GM15510 (cell line): ENCODE data around the gene NLN.

Experiments
- POLR2A ChIP-seq: IDR thresholded peaks from 3 replicates; pipeline ENCODE4 v1.6.1; 2011; ENCODE audit warnings: borderline replicate concordance; ENCODE audit not compliant: insufficient read length; ENCODE audit errors: extremely low read depth

The NLN gene

DNA sequence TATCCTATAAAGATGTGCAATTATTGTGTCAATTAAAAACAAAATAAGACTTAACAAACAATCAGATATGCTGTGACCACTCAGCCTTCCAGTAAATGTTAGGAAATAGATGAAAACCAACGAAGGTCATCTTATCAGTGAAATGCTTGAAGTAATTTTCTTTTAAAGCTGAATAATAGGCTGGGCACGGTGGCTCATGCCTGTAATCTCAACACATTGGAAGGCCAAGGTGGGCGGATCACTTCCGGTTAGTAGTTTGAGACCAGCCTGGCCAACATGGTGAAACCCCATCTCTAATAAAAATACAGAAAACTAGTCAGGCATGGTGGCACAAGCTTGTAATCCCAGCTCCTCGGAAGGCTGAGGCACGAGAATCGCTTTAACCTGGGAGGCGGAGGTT is 31.2 kb downstream of the NLN start:
- TF ChIP-seq POLR2A, result no peak

DNA sequence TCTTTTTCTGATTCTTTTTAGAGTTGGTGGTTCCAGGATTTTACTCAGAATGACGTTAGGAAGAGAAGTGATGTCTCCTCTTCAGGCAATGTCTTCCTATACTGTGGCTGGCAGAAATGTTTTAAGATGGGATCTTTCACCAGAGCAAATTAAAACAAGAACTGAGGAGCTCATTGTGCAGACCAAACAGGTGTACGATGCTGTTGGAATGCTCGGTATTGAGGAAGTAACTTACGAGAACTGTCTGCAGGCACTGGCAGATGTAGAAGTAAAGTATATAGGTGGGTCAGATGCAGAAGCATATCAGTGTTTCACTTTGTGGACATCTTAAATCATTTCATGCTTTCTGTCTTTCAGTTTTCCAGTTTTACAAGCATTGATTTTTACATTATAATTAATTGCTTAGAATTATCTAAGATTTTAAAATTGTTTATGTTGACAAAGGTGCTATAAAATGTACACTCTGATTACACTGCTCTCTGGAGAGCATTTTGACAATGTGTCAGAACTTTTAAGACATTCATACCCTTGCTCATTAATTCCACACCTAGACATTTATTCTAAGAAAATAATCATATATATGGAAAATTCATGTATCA is 36.6 kb downstream of the NLN start:
- no peak for TF ChIP-seq POLR2A

GRCh38 chr5:65760504-65761275 is 38.7 kb downstream of the NLN start:
- no peak for TF ChIP-seq POLR2A

DNA sequence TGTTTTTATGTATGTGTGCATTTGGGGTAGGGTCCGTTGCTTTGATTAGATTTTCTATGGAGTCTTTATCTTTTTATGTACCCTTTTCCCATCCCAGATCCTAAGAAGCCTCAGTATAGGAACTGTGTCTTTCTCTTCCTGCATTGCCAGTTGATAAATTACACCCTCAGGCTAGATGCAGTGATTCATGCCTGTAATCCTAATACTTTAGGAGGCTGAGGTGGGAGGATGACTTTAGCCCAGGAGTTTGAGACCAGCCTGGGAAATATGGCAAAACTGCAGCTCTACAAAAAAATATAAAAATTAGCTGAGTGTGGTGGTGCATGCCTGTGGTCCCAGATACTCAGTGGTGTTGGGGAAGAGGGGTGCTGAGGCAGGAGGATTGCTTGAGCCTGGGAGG is 40.2 kb downstream of the NLN start:
- TF ChIP-seq POLR2A, result no peak

GRCh38 chr5:65765582-65765981 is 43.6 kb downstream of the NLN start:
- no peak for TF ChIP-seq POLR2A

- TF ChIP-seq POLR2A, result no peak
Observed at GRCh38 chr5:65766175-65766574, 44.2 kb downstream of the NLN start.

GRCh38 chr5:65766781-65767180 is 44.8 kb downstream of the NLN start:
- TF ChIP-seq POLR2A, result no peak

DNA sequence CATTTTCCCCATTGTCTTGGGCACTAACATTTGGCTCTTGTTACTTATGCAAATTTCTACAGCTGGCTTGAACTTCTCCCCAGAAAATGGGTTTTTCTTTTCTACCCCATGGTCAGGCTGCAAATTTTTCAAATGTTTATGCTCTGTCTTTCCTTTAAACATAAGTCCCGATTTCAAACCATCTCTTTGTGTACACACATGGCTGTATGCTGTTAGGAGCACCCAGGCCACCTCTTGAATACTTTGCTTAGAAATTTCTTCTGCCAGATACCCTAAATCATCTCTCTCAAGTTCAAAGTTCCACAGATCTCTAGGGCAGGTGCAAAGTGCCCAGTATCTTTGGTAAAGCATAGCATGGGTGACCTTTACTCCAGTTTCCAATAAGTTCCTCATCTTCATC is 45.6 kb downstream of the NLN start:
- TF ChIP-seq POLR2A, result no peak

GRCh38 chr5:65768723-65769346 is 46.8 kb downstream of the NLN start:
- no peak for TF ChIP-seq POLR2A

DNA sequence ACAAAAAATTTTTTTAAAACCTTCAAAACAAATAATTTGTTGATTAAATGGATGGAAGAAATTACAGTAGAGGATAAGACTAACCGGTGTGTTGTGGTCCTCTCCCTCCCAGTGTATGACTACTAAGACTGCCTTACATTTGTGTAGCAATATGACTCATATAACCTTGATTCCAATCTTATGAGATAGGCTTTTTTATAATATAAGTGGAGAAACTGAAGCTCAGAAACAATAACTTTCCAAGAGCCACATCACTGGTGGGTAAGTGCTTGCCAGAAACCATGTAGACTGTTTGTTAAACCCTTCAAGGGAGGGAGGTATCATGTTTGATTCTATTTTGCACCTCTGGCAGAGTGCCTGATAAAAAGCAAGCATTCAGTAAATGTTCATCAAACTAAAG is 47.5 kb downstream of the NLN start:
- no peak for TF ChIP-seq POLR2A

DNA sequence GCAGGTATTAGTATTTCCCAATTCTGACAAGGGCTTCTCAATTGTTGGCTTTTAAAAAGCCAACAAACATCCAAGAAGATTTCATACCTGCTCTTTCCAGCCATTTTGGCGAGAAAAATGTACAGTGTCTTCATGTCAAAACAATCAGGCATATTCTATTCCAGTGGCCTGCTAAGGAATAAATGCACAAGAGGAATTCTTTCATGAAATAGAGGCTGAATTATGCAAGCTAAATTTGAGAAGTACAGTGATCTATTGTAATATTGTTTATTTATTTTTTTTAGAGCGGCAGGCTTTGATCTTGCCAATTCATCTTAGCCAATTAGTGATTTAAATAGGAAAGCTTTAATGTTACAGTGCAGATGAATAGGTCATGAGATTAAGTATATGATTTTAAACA is 49.3 kb downstream of the NLN start:
- TF ChIP-seq POLR2A, result no peak

- no peak for TF ChIP-seq POLR2A
Observed at GRCh38 chr5:65774346-65774745, 52.3 kb downstream of the NLN start.

DNA sequence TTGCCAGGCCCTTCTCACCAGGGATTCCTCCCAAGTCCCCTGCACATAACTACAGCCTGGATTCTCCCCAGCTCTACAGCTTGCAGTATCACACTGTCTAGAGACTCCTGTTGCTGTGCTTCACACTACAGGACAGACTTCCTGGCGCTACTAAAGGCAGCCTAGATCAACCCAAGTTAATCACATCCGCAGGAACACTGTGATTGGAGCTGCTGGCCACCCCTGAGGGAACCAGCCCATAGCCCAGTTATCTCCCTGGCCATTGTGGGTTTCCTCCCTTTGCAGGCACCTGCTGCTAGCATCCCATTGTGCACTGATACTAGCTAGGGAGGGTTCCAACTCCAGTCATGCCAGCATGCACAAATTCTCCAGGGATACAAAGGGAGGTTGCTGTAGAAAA is 53.5 kb downstream of the NLN start:
- no peak for TF ChIP-seq POLR2A

DNA sequence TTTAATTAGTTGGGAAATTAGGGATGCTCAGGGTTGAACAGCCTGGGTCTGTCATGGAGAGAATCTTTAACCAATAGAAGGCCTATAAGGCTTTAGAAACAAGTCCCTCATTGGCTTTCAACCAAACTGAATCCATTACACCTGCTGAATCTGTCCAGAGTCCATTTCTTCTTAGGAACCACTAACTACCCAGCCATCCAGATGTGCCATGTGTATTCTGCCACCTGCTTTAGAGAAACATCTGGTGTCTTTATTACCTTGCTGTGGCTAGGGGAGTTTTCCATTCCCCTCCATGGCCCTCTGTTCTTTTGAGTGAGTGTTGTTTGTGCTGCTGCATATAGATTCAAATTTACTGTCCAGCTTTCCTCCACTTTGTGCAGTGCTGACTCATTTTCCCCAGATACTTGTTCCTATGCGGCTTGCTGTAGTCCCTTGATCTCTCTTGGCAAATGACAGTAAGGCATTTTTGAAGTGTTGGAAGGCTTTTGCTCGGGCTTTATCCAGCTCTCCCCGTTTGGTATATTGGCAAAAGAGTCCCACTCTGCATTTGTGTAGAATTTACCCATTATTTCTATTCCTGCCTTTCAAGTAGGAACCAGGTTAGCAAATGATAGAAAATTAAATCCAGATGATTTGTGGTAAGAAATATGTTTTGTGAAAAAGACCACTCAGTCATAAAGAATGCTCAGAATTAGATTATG is 54.6 kb downstream of the NLN start:
- no peak for TF ChIP-seq POLR2A

GRCh38 chr5:65778126-65778525 is 56.1 kb downstream of the NLN start:
- no peak for TF ChIP-seq POLR2A

GRCh38 chr5:65779643-65780042 is 57.6 kb downstream of the NLN start:
- TF ChIP-seq POLR2A, result no peak

DNA sequence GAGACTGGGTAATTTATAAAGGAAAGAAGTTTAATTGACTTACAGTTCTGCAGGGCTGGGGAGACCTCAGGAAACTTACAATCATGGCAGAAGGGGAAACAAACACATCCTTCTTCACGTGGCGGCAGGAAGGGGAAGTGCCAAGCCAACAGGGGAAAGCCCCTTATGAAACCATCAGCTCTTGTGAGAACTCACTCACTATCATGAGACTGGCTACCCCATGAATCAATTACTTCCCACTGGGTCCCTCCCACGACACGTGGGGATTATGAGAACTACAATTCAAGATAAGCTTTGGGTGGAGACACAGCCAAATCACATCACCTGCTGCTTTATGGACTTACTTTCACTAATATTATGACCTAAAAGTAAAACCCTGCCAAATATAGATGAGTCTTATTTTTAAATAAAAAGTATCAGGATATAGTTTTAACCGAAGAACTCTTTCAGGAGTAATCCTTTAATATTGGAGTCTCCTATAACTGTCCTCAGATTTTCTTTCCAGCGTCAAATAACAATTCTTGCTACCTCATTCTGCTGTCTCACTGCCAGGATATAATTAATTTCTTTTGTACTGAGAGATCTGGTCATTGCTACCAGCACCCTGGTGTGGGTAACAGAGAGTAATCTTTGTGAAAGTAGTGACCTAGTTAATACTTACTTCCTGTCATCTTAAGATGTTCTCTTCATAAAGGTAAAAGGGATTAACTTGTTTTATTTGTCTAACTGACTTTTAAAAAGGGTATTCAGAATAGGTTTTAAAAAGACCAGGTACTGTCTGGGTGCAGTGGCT is 68.6 kb downstream of the NLN start:
- TF ChIP-seq POLR2A, result no peak
